Esophagus squamous epithelium (tissue), 4 donors: Measurements from ENCODE around the gene CTSH.

Source experiments
- CTCF ChIP-seq, 6 experiments: fragments of 450-650 bp in 4 of 6; fragments of 200-600 bp in 2 of 6; sonication (generic) in 2 of 6; IDR thresholded peaks; one replicate each; pipeline ENCODE4 v1.5.1; 2016 to 2019; ENCODE audit warnings: antibody characterized with exemption in 6 of 6, mild to moderate bottlenecking in 4 of 6, moderate library complexity in 4 of 6
- POLR2A ChIP-seq, 4 donors: fragments of 450-650 bp; IDR thresholded peaks; one replicate each; pipeline ENCODE4 v1.6.1; 2017; ENCODE audit warnings: antibody characterized with exemption in 4 of 4, mild to moderate bottlenecking in 4 of 4, moderate library complexity in 3 of 4

DNA sequence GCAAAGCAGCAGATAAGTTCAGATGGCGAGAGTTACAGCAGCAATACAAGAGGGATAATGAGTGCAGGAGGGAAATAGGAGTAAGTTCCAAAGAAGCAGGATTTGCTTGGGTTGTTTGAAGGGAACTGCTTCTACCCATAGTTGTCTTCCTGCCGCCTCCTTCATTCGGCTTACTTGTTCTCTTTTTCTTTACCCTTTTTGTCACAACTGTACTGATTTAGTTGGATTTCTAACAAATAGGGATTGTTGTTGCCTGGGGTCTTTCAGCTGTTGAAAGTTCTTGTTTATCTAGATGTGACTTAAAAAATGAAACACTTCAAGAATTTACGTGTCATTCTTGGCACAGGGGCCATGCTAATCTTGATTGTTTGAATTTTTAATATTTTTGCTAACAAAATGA is 46.3 kb downstream of the CTSH start:
- TF ChIP-seq CTCF (IDR thresholded peaks at IDR 0.05) (no peak), POLR2A (IDR thresholded peaks at IDR 0.05) (no peak)
